Kidney capillary endothelial cell (primary cell): Measurements from ENCODE around the gene RALB.
"Not testable (repeated sequence)": the region's sequence is repeated elsewhere in the genome, so short reads cannot be mapped to it uniquely, and the experiment has no call there.

Experiments
- DNase-seq: peaks from one replicate; pipeline ENCODE4 v3.0.0-alpha.2; 2018; ENCODE audit warnings: low spot score

RALB gene

GRCh38 chr2:120293096-120294007, 40.7 kb downstream of the RALB start:
- DNase-seq, result no peak

- no peak for DNase-seq
Measured at GRCh38 chr2:120294008-120294340, 41.3 kb downstream of the RALB start.

- no peak for DNase-seq
Measured at GRCh38 chr2:120298173-120298835, 45.7 kb downstream of the RALB start.

- no peak for DNase-seq
Measured at GRCh38 chr2:120299004-120299403, 46.4 kb downstream of the RALB start.

- no peak for DNase-seq
Measured at GRCh38 chr2:120299561-120299960, 46.9 kb downstream of the RALB start.

- DNase-seq, result no peak
Measured at GRCh38 chr2:120300385-120300784, 47.7 kb downstream of the RALB start.

- DNase-seq, result no peak
Measured at GRCh38 chr2:120301284-120301683, 48.6 kb downstream of the RALB start.

GRCh38 chr2:120302301-120302700, 49.6 kb downstream of the RALB start:
- DNase-seq, result no peak

- DNase-seq, result no peak
Measured at GRCh38 chr2:120303177-120303576, 50.5 kb downstream of the RALB start.

GRCh38 chr2:120305296-120305695, 52.6 kb downstream of the RALB start:
- DNase-seq, result no peak

GRCh38 chr2:120305937-120306490, 53.4 kb downstream of the RALB start:
- no peak for DNase-seq

- DNase-seq, result no peak
Measured at GRCh38 chr2:120307482-120307881, 54.8 kb downstream of the RALB start.

- DNase-seq, result no peak
Measured at GRCh38 chr2:120308038-120308910, 55.6 kb downstream of the RALB start.

GRCh38 chr2:120310136-120310535, 57.5 kb downstream of the RALB start:
- DNase-seq, result no peak

- not testable (repeated sequence) for DNase-seq
Measured at GRCh38 chr2:120310841-120311240, 58.2 kb downstream of the RALB start.

- no peak for DNase-seq
Measured at GRCh38 chr2:120312076-120312475, 59.4 kb downstream of the RALB start.

GRCh38 chr2:120312860-120313694, 60.4 kb downstream of the RALB start:
- peak; percentile 65 for DNase-seq

GRCh38 chr2:120313695-120314615, 61.3 kb downstream of the RALB start:
- DNase-seq, result no peak

GRCh38 chr2:120314690-120315366, 62.2 kb downstream of the RALB start:
- DNase-seq, result peak; percentile 78
